G401 (cell line): ENCODE results near the gene SLC9A8. TPM values are rescaled to one million over a fixed set of nuclear protein-coding genes. Genes with fewer than 3 reads are reported as not detected.

ENCODE experiments used
- DNase-seq: peaks from one replicate; pipeline ENCODE4 v3.0.0-alpha.2; 2015; ENCODE audit warnings: low spot score
- in situ Hi-C: cut with HindIII; loops from 2 replicates; pipeline ENCODE4 v1.10.0; 2016; ENCODE audit warnings: low sequenced_read_pairs, mixed read lengths
- total RNA-seq: library from RNA; depleted of rRNA; stranded (reverse); fragments of >200 nt; shearing (Covaris generic); gene quantifications from 2 replicates; pipeline ENCODE4 v1.2.3, GENCODE V29; 2014

SLC9A8 gene
- total RNA-seq, 1 experiment from 2014 or later: 3.4 TPM

DNA sequence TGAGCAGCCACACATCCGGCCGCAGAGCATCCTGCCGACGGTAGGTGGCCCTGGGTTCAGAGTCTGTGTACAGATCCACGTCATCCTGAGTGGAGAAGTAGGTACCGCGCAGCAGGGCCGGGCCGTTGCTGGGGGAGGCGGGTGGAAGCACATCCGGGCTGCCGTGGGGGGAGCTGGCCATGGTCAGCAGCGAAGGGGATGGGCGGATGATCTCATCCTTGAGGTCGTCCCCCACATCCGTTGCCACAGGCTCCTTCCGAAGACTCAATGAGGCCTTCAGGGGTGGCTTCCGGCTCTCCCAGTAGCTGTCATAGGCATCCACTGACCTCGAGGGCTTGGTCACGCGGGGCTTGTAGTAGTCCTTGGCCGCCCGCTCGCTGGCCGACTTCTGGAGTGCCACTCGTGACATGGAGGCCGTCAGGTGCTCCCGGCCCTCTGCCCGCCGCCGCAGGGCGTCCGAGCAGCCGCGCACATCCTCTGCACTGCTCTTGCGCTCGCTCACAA lies 93.5 kb downstream of the SLC9A8 start:
- no peak for DNase-seq
- in situ Hi-C loops: no loop called here

DNA sequence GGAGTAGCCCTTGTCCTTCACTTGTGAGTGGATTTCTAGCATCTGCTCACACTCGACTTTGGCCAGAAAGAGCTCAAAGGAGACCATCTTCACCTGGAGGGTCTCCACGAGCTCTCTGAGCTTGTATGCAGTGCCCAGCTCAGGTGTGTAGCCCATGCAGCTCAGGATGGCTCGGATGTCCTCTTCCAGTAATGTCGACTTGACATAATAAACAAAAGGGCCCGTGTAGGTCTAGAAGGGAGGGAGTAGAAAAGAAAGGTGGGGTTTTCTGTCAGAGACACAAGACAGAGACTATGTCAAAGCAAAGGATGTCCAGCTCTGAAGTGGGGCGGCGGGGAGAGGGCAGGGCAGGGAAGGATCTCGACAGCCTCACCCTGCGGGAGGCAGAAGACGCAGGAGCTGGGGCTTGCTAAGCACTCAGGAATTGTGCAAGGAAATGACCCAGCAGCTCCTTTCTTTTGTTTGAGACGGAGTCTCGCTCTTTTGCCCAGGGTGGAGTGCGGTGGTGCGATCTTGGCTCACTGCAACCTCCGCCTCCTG lies 94.1 kb downstream of the SLC9A8 start:
- in situ Hi-C loops: no loop called here
- DNase-seq: no peak

DNA sequence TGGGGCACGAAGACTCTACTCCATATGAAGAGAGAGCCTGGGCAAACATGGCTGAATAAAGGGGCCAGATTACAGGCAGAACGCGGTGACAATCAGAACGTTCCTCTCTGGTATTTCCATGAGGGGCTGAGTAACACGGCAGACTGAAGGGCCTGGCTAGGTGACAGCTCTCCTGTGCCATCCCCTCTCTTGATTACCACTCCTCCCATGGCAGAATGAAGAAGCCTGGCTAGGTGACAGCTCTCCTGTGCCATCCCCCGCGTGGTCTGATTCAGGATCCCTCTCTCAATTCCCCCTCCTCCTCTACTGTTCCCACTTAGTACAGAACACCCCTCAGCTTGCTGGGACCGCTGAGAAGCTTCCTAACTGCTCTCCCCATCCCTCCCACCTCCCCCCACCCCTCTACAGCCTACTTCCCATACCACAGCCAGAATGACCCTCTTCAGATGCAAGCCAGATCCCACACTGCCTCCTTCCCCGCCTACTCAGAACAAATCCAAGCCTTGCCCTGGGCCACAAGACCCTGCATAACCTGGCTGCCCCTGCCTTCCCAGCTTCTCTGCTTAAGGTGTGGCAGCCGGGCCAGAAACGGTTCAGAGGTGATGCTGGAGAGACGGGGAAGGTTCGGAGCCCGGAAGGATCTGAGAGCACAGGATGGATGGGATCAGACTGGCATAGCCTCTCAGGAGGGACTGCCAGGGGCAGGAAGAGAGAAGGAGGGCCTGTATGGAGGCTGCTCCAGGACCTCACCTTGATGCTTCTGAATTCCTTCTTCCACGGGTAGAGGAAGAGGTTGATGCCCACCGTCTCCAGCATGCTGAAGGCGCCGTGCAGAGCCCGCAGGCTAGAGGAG lies 95.0 kb downstream of the SLC9A8 start:
- no peak for DNase-seq
- in situ Hi-C loops: no loop called here

DNA sequence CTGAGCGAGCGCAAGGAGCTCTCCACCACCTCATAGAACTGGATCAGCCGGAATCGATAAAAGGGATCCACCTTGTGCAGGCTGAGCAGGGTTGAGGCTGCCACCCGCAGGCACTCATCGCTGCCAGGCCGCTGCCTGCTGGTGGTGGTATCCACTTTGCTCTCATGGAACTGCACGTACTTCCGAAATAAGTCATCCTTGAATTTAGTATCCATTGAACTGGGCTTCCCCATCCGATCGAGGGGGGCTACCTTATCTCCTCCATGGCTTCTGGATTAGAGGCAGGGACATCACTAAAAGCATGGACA lies 95.6 kb downstream of the SLC9A8 start:
- in situ Hi-C loops: no loop called here
- DNase-seq: no peak

DNA sequence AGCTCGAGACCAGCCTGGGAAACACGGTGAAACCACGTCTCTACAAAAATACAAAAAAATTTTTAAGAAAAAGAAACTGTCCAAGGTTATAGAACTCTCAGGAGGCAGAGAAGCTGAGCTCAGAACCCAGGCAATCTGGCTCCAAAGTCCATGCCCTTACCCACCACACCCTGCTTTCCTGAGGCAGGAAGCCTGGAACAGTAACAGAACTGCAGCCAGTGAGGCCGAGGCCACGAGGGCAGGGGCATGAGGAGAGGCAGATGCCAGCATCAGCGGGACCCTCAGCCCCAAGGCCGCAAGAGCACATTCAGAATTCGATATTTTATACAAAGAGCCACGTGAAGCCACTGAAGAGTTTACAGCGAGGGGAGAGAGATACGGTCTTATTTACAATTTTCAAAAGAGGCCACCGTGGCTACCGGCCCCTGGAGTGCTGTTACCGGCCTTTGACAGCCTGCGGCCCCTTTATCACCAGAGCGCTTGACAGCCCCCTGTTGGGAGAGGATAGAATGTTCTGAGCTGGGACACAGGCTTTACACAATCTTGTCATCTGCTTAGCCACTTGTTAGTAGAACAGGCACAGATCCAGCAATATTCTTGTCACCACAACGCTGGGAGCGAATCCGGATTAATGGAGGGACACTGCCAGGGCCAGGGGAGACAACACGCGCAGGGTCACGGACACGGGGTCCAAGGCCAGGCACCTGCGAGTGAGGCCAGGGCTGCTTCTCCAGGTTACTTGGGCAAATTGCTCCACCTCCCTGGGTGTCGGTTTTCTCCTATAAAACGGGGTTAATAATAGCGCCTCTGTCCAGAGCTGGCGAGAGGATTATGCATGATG lies 97.1 kb downstream of the SLC9A8 start:
- DNase-seq: peak; percentile 86
- in situ Hi-C loops: no loop called here

- in situ Hi-C loops: no loop called here
- no peak for DNase-seq
Measured at GRCh38 chr20:49910340-49910706, 97.7 kb downstream of the SLC9A8 start.

GRCh38 chr20:49913399-49914047 lies 100.9 kb downstream of the SLC9A8 start:
- in situ Hi-C loops: no loop called here
- peak; percentile 45 for DNase-seq

GRCh38 chr20:49914310-49915117 lies 101.9 kb downstream of the SLC9A8 start:
- in situ Hi-C loops: no loop called here

GRCh38 chr20:49915118-49915379 lies 102.4 kb downstream of the SLC9A8 start:
- in situ Hi-C loops: no loop called here
- no peak for DNase-seq

More at GRCh38 chr20:49914310-49915117, 101.9 kb downstream of the SLC9A8 start:
- peak; percentile 43 for DNase-seq

DNA sequence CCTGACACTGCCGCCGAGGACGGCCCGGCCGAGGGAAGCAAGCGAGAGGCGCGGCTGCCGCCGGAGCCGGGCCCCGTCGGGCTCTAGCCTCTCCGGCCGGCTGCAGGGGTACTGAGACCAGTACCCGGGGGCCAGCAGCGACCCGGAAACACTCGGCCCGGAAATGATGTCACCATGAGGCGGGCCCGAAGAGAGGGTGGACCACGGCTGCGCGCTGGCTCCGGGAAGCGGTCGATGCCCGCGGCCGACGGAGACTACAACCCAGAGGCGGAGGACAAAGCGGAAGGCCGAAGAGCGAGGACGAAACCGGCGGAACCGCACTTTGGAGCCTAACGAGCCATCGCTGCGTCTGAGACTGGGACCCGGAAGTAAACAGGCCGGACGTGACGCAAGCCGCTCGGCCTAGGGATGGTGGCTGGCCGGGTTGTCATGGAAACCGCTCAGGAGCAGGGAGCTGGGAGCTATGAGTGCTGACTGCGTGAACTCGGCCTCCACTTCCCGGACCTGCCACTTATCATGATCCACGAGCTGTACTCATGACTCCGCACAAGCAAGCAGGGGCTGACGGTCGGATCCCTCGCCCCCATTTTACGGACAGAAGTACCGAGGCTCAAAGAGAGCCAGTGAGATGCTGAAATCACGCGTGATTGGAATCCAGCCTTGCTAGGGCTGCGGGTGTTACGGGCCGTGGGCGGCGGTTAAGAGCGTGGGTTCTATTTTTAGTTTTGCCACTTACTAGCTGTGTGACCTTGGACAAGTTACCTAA lies 102.9 kb downstream of the SLC9A8 start, which contains the start of gene SPATA2:
Gene SPATA2 (minus strand): TSS at position 150 of the 766 bp plus-strand sequence. CDS start 7,039 bp downstream, outside the sequence.
- peak; percentile 96 for DNase-seq
- in situ Hi-C loops: no loop called here

DNA sequence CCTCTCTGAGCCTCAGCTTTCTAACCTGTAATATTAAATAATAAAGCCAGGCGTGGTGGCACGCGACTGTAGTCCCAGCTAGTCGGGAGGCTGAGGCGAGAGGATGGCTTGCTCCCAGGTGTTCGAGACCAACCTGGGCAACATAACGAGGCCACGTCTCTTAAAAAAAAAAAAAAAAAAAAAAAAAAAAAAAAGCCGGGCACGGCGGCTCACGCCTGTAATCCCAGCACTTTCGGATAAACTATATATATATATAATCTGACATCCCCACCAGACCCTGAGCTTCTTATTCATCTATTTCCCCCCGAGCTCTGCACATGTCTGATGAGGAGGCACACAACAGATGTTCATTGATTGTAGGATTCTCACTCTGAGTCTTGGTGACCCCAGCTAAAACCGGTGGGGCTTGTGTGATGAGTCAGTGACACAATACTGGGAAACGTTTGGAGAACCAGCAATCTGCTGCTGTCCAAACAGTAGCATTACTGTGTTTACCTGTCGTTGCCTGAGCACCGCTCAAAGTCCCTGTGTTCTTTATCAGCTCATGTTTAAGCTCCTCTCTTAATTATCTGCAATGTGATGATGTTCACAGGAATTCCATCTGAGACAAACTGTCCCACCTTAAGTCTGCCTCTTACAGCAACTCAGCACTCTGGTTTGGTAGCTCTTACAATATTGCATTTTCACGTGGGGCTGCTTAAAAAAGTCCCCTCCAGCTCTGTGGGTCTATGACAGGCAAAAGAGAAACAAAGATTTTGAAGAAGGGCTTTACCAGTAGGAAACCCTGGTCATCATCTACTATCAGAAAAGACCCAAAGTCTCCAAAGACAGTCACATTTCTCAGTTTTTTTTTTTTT lies 103.7 kb downstream of the SLC9A8 start:
- no peak for DNase-seq
- in situ Hi-C loops: no loop called here

DNA sequence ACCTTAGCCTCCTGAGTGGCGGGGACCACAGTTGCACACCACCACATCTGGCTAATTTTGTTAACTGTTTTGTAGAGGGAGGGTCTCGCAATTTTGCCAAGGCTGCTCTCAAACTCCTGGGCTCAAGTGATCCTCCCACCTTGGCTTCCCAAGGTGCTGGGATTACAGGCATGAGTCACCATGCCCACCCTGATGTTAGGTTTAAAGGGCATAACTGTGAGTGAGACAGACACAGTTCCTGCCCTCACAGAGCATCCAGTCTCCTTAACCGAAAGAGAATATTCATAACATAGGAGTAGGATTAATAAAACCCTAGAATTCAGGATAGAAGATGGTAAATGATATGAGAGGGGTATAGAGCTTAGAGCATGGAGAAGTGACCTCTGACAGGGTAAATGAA lies 105.8 kb downstream of the SLC9A8 start:
- in situ Hi-C loops: no loop called here
- no peak for DNase-seq

DNA sequence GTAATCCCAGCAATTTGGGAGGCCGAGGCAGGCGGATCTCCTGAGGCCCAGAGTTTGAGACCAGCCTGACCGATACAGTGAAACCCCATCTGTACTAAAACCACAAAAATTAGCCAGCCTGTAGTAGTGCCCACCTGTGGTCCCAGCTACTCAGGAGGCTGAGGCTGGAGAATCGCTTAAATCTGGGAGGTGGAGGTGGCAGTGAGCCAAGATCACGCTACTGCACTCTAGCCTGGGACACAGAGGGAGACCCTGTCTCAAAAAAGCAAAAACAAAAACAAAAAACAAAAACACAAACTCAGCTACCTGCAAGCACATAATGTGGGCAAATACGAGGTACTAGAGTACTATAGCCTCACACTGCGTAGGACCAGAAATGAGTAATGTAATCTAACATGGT lies 106.4 kb downstream of the SLC9A8 start:
- in situ Hi-C loops: no loop called here

GRCh38 chr20:49919461-49919860 lies 106.8 kb downstream of the SLC9A8 start:
- in situ Hi-C loops: no loop called here
- no peak for DNase-seq

More for the DNA sequence above, 106.4 kb downstream of the SLC9A8 start:
- no peak for DNase-seq

GRCh38 chr20:49924247-49924646 lies 111.6 kb downstream of the SLC9A8 start:
- no peak for DNase-seq
- in situ Hi-C loops: no loop called here

DNA sequence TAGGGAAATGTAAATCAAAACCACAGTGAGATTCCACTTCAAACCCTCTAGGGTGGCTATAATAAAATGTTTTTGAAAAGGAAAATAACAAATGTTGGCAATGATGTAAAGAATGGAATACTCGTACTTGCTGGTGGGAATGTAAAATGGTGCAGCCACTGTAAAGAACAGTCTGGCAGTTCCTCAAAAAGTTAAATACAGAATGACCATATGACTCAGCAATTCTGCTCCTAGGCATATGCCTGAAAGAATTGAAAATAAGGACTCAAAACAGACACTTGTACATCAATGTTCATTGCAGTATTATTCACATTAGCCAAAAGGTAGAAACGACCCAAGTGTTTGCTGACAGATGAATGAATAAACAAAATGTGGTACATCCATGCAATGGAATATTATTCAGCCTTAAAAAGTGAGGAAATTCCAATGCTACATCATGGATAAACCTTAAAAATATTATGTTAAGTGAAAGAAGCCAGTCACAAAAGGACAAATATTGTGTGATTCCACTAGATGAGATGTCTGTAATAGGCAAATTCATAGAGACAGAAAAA lies 113.3 kb downstream of the SLC9A8 start:
- in situ Hi-C loops: no loop called here
- no peak for DNase-seq
